ENCODE results near the gene TRIM27.
A peak's percentile ranks its signal among the peaks of the same experiment; 100 is the strongest.
"Not testable (repeated sequence)": the region's sequence is repeated elsewhere in the genome, so short reads cannot be mapped to it uniquely, and the experiment has no call there.

The TRIM27 gene

DNA sequence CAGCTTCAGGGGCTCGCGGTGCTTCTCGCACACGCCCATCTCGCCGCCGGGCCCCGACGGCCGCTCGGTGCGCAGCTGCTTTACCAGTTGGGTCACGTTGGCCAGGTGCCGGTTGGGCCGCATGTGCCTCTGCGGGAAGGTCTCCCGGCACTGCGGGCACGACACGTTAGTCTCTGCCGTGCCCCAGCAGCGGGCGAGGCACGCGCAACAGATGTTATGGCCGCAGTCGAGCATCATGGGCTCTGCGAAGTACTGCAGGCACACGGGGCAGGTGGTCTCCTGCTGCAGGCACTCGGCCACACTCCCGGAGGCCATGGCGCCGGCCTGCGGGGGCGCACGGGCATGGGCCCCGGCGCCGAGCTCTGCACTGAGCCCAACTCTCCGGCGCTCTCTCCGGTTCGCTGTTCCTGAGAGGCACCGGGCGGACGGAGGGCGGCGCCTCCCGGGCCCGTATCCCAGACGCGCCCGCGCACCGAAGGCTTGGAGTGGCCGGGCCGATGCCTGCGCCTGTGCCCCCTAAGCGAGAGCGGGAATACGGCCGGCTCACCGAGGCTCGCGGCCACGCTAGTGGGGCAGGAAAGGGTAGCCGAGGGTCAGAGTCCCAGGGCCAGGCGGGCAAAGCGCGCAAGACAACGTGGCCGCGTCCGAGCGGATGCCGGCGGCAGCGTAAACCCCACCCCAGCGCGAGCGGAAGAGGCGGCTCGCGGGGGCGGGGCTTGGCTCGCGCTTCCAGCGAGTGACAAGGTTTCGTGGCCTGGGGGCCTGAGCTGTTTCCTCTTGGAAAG lies at the start of gene TRIM27:
Gene TRIM27 (minus strand): TSS at position 668 of the 785 bp plus-strand sequence. CDS start 353 bp downstream, at position 315.
- peak; percentile 88 for DNase-seq (ENCODE audit: low spot score)

GRCh38 chr6:28970056-28970455 lies 46.3 kb upstream of the TRIM27 start:
- DNase-seq (ENCODE audit: low spot score), result not testable (repeated sequence)

DNA sequence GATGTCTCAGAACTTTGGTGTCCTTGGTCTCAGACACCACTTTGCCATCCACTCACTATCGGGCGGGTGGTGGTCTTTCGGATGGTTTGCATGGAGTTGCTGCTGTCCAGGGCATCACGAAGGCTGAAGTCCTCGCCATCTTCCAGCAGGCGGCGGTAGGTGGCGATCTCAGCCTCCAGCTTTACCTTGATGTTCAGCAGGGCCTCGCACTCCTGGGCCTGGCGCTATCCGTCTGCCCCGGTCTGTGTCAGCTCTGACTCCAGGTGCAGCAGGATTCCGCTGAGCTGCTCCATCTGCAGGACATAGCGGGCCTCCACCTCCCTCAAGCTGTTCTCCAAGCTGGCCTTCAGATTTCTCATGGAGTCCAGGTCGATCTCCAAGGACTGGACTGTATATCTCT lies 45.3 kb upstream of the TRIM27 start:
- no peak for DNase-seq (ENCODE audit: low spot score)

DNA sequence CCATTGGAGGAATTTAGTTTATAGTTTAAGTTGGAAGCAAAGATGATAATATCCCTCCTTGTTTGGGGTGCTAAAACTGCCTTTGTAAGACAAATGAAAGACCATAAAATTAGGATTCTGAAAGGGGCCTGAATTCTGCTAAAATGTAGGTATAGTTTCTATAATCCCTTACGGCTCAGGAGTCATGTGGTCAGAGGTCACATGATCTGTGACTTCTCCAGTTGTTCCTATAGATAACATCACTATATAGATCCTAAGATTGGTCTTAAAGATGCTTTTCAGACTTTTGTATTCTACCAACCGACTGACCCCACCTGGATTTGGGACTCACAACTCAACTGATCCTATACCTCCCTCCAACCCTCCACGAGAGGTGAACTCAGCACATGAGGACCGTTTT lies 44.7 kb upstream of the TRIM27 start:
- DNase-seq (ENCODE audit: low spot score), result no peak

DNA sequence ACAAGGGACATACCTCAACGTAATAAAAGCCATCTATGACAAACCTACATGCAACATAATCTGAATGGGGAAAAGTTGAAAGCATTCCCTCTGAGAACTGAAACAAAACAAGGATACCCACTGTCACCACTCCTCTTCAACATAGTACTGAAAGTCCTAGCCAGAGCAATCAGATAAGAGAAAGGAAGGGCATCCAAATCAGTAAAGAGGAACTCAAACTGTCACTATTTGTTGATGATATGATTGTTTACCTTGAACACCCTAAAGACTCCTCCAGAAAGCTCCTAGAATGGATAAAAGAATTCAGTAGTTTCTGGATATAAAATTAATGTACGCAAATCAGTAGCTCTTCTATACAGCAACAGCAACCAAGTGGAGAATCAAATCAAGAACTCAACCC lies 41.9 kb upstream of the TRIM27 start:
- no peak for DNase-seq (ENCODE audit: low spot score)

GRCh38 chr6:28960846-28961500 lies 37.2 kb upstream of the TRIM27 start:
- no peak for DNase-seq (ENCODE audit: low spot score)

- not testable (repeated sequence) for DNase-seq (ENCODE audit: low spot score)
Measured at GRCh38 chr6:28958561-28959243, 34.9 kb upstream of the TRIM27 start.

GRCh38 chr6:28957795-28958314 lies 34.1 kb upstream of the TRIM27 start:
- not testable (repeated sequence) for DNase-seq (ENCODE audit: low spot score)

DNA sequence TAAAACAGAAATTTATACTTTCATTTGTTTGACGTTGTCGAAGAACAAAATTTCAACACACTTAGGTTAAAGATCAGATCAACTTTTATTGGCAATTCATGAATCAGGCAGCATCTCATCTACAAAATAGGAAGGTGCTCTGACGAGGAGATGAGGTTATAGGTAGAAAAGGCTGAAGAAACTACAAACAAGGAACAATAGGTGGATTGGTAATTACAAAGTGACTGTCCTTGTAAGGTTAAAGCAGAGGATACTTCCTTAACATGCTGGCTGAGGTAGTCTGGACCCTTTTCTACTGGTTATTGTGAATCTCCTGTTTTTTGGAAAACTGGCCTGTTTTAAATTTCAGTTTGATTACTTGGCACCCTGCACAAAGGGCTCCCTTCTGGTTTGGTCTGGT lies 32.5 kb upstream of the TRIM27 start:
- DNase-seq (ENCODE audit: low spot score), result no peak

DNA sequence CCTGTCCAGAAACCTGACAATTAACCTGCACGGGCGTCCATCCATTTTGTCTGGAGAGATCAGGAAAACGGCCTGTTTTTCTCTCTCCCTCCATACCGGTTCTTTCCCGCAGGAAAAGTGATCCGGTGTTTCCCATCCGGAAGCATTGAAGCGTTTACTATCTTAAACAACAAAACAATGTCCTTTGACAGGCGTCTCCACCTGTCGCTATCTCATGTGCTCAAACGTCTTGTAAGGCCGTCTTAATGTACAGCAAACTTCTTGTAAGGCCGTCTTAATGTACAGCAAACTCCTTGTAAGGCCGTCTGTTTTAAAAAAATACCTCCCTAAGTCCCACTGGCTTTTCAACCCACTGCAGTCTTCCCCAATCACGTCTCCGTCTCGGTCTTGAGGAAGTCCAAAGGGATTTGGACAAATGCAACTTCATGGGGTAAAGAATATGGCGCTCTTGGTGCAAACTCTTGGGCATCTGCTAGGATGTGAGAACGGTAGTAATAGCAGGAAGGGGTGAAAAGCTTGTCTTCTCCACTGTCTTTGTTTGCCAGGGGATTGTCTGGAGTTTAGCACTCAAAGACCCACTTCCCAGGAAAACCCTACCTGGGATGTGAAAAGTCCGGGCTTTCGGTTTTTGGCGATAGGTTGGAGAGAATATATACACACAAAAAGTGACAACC lies 29.9 kb upstream of the TRIM27 start:
- DNase-seq (ENCODE audit: low spot score), result no peak

- DNase-seq (ENCODE audit: low spot score), result peak; percentile 57
Measured at GRCh38 chr6:28953039-28953584, 29.3 kb upstream of the TRIM27 start.

DNA sequence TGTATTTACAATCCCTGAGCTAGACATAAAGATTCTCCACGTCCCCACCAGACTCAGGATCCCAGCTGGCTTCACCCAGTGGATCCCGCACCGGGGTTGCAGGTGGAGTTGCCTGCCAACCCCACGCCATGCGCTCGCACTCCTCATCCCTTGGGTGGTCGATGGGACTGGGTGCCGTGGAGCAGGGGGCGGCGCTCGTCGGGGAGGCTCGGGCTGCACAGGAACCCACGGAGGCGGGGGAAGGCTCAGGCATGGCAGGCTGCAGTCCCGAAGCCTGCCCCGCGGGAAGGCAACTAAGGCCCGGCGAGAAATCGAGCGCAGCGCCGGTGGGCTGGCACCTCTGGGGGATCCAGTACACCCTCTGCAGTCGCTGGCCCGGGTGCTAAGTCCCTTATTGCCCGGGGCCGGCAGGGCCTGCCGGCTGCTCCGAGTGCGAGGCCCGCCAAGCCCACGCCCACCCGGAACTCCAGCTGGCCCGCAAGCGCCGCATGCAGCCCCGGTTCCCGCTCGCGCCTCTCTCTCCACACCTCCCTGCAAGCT lies 25.9 kb upstream of the TRIM27 start:
- not testable (repeated sequence) for DNase-seq (ENCODE audit: low spot score)

GRCh38 chr6:28948782-28949486 lies 25.1 kb upstream of the TRIM27 start:
- no peak for DNase-seq (ENCODE audit: low spot score)

GRCh38 chr6:28947831-28948270 lies 24.1 kb upstream of the TRIM27 start:
- DNase-seq (ENCODE audit: low spot score), result no peak

GRCh38 chr6:28947067-28947765 lies 23.4 kb upstream of the TRIM27 start:
- DNase-seq (ENCODE audit: low spot score), result no peak

- DNase-seq (ENCODE audit: low spot score), result no peak
Measured at GRCh38 chr6:28945349-28945748, 21.6 kb upstream of the TRIM27 start.

DNA sequence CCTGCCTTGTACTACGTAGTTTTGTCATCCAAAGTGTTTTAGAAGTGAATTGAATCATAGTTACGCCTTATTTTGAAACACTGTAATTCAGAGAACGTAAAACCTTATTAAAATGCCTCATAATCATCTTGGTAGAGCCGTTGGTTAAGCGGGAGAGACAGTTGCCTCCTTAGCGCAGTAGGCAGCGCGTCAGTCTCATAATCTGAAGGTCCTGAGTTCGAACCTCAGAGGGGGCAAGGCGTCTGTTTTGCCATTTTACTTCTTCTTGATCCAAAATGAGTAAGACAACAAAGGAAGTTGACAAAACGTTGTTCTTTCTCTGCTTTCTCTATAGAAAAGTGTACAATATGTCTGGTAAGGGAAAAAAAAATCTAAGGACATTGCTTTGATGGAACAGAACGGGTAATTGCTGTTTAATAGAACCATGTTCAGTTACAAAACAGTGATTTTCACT lies 20.7 kb upstream of the TRIM27 start:
- DNase-seq (ENCODE audit: low spot score), result peak; percentile 84

GRCh38 chr6:28943557-28944411 lies 20.0 kb upstream of the TRIM27 start:
- peak; percentile 76 for DNase-seq (ENCODE audit: low spot score)

DNA sequence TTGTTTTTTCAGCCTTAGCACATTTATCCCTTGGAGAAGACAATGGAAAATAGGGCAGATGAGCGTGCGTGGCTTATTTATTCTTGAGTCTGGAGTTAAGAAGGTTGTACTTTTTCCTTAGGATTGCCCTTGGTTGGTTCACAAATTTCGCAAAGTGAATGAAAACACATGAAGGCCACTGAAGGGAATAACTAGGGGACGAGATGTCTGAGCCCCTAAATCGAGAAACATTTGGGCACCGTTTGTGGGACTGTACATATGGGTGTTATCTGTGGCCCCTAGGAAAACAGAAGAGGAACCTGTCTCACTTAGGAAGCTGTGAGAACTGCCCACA lies 19.4 kb upstream of the TRIM27 start:
- DNase-seq (ENCODE audit: low spot score), result no peak
